Measurements from ENCODE around the gene KRTAP10-3. TPM values are rescaled to one million over a fixed set of nuclear protein-coding genes. Genes with fewer than 3 reads are reported as not detected.

KRTAP10-3 gene
- total and polyA plus RNA-seq, 2 of the 13 experiments (the other 11 are each of a cell fraction or from before 2014, with no cell fraction given): not detected

DNA sequence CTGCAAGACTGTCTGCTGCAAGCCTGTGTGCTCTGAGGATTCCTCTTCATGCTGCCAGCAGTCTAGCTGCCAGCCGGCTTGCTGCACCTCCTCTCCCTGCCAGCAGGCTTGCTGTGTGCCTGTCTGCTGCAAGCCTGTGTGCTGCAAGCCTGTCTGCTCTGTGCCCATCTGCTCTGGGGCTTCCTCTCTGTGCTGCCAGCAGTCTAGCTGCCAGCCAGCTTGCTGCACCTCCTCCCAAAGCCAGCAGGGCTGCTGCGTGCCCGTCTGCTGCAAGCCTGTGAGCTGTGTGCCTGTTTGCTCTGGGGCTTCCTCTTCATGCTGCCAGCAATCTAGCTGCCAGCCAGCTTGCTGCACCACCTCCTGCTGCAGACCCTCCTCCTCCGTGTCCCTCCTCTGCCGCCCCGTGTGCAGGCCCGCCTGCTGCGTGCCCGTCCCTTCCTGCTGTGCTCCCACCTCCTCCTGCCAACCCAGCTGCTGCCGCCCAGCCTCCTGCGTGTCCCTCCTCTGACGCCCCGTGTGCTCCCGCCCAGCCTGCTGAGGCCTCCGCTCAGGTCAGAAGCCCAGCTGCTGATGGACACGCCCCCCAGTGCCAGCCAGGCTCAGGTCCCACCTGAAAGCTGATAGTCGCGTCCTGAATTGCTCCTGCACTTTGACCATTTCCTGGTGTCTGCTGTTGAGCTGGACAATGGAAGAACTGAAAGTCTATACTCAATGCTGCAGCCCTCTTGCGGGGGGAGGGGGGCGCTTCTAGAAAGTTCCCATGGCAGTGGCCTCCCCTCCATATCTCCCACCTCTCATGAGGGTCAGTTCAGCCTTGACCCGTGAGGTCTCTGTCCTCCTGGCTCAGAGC, 16.1 kb upstream of the KRTAP10-3 start (continued):
- TF ChIP-seq CBX1 (IDR thresholded peaks at IDR 0.05; ENCODE audit: low read depth) (no peak), BCL6 (CRISPR knock-in tag; IDR thresholded peaks at IDR 0.05) (peak; percentile 60; the same call in 1 of the 2 replicates), ZFY (CRISPR knock-in tag; IDR thresholded peaks at IDR 0.05) (peak; percentile 51; the same call in 1 of the 2 replicates), ZNF263 (CRISPR knock-in tag; IDR thresholded peaks at IDR 0.05) (peak; percentile 99), ZMYM3 (CRISPR knock-in tag; IDR thresholded peaks at IDR 0.05) (peak; percentile 96), THAP11 (CRISPR knock-in tag; IDR thresholded peaks at IDR 0.05) (0 out of 2 replicates have a peak, but pooled peaks have one; percentile 20), ZNF644 (CRISPR knock-in tag; IDR thresholded peaks at IDR 0.05; ENCODE audit: low read depth) (peak; percentile 41; the same call in 1 of the 2 replicates), ZNF652 (CRISPR knock-in tag; IDR thresholded peaks at IDR 0.05; ENCODE audit: borderline replicate concordance, low read depth) (no peak), SP5 (CRISPR knock-in tag; IDR thresholded peaks at IDR 0.05; ENCODE audit: borderline replicate concordance, low read depth) (peak; percentile 78; the same call in 1 of the 2 replicates), KDM1A (CRISPR knock-in tag; IDR thresholded peaks at IDR 0.05) (peak; percentile 47; the same call in 1 of the 2 replicates), ZZZ3 (CRISPR knock-in tag; IDR thresholded peaks at IDR 0.05; ENCODE audit: borderline replicate concordance) (no peak), REPIN1 (CRISPR knock-in tag; IDR thresholded peaks at IDR 0.05; ENCODE audit: borderline replicate concordance, low read depth) (0 out of 2 replicates have a peak, but pooled peaks have one; percentile 56), RXRB (CRISPR knock-in tag; IDR thresholded peaks at IDR 0.05; ENCODE audit: borderline replicate concordance) (peak; percentile 88), ZNF547 (CRISPR knock-in tag; IDR thresholded peaks at IDR 0.05) (0 out of 2 replicates have a peak, but pooled peaks have one; percentile 60), SP4 (CRISPR knock-in tag; IDR thresholded peaks at IDR 0.05) (peak; percentile 66; the same call in 1 of the 2 replicates), ADNP (CRISPR knock-in tag; IDR thresholded peaks at IDR 0.05) (peak; percentile 85), BRD4 (CRISPR knock-in tag; IDR thresholded peaks at IDR 0.05) (peak; percentile 33; the same call in 1 of the 2 replicates)
- TF ChIP-seq, protein P1, sequence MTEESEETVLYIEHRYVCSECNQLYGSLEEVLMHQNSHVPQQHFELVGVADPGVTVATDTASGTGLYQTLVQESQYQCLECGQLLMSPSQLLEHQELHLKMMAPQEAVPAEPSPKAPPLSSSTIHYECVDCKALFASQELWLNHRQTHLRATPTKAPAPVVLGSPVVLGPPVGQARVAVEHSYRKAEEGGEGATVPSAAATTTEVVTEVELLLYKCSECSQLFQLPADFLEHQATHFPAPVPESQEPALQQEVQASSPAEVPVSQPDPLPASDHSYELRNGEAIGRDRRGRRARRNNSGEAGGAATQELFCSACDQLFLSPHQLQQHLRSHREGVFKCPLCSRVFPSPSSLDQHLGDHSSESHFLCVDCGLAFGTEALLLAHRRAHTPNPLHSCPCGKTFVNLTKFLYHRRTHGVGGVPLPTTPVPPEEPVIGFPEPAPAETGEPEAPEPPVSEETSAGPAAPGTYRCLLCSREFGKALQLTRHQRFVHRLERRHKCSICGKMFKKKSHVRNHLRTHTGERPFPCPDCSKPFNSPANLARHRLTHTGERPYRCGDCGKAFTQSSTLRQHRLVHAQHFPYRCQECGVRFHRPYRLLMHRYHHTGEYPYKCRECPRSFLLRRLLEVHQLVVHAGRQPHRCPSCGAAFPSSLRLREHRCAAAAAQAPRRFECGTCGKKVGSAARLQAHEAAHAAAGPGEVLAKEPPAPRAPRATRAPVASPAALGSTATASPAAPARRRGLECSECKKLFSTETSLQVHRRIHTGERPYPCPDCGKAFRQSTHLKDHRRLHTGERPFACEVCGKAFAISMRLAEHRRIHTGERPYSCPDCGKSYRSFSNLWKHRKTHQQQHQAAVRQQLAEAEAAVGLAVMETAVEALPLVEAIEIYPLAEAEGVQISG (CRISPR knock-in tag; IDR thresholded peaks at IDR 0.05): peak; percentile 48
- TF ChIP-seq, protein P2, sequence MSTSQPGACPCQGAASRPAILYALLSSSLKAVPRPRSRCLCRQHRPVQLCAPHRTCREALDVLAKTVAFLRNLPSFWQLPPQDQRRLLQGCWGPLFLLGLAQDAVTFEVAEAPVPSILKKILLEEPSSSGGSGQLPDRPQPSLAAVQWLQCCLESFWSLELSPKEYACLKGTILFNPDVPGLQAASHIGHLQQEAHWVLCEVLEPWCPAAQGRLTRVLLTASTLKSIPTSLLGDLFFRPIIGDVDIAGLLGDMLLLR (CRISPR knock-in tag; IDR thresholded peaks at IDR 0.05): peak; percentile 18; the same call in 1 of the 2 replicates
- TF ChIP-seq, protein P3, sequence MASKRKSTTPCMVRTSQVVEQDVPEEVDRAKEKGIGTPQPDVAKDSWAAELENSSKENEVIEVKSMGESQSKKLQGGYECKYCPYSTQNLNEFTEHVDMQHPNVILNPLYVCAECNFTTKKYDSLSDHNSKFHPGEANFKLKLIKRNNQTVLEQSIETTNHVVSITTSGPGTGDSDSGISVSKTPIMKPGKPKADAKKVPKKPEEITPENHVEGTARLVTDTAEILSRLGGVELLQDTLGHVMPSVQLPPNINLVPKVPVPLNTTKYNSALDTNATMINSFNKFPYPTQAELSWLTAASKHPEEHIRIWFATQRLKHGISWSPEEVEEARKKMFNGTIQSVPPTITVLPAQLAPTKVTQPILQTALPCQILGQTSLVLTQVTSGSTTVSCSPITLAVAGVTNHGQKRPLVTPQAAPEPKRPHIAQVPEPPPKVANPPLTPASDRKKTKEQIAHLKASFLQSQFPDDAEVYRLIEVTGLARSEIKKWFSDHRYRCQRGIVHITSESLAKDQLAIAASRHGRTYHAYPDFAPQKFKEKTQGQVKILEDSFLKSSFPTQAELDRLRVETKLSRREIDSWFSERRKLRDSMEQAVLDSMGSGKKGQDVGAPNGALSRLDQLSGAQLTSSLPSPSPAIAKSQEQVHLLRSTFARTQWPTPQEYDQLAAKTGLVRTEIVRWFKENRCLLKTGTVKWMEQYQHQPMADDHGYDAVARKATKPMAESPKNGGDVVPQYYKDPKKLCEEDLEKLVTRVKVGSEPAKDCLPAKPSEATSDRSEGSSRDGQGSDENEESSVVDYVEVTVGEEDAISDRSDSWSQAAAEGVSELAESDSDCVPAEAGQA (IDR thresholded peaks at IDR 0.05; ENCODE audit: low read depth): 0 out of 2 replicates have a peak, but pooled peaks have one; percentile 15
- TF ChIP-seq, protein P3 (CRISPR knock-in tag; IDR thresholded peaks at IDR 0.05; ENCODE audit: borderline replicate concordance): no peak
